ENCODE data around the gene BAHD1.
"Not testable (repeated sequence)": the region's sequence is repeated elsewhere in the genome, so short reads cannot be mapped to it uniquely, and the experiment has no call there.

Gene BAHD1

GRCh38 chr15:40448354-40448753, 7.6 kb downstream of the BAHD1 start:
- no peak for DNase-seq

- no peak for DNase-seq
These were observed 8.5 kb downstream of the BAHD1 start for GRCh38 chr15:40449275-40449674.

GRCh38 chr15:40450047-40450446, 9.3 kb downstream of the BAHD1 start:
- no peak for DNase-seq

DNA sequence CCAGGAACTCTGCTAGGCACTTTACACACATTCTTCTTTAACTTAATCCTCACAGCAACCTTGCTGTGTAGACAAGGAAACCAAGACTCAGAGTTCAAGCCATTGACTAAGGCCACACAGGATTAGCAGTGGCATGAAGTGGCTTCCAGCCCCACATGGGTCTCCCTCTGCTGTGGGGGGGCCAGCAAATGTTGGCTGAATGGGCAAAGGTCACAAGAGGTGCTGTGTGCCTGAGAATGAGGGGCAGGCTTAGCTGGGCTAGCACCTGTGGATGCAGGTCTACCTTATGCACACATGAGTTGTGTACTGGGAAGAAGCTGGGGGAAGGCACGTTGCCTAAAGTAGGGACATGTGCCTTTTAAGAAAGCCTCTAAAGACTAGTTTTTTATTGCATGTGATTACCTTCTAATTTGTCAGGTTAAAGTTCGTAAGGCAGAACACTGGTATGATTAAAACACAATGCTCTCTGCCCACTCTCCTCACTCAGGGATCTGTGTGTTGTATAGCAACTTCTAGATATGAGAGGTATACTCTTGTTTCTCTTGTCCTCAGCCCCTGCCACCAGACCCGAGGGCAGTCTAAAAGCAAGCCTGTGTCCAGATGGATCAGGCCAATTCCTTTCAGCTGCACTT, 10.9 kb downstream of the BAHD1 start:
- no peak for DNase-seq

DNA sequence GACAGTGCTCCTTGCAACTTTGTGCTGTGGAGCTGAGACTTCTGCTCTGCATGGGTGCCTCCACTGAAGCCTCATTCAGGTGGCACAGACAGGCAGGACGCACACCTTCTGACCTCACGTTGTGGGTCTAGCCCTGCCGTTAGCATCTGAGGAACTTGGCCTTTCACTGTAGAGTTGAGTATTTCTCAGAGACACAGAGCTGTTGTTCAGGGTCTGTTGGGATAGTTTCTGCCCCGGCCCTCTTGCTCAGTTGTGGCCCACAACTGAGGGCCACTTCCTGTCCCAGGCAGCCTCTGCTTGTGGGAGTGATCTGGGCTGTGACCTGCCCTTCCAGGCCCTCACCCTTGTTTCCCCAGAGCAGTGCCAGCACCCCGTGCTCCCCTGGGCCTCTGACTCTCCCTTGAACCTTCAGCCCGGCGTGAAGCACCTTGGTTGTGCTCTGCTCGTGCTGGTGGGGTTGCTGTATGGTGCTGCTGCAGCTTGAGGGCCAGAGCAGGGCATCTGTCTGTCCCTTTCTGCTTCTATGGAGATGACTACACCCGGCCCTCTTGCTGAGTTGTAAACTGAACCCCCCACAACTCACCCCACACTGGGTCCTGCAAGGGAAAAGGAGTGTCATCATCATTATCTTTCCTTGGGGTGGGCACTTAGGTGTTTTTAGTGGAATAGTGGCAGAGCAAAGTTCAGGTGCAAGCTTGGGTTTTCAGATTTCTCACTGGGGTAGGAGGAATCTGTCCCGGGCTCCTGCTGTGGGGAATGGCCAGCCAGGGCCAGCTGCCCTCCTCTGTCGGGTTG, 11.7 kb downstream of the BAHD1 start:
- DNase-seq, result no peak

DNA sequence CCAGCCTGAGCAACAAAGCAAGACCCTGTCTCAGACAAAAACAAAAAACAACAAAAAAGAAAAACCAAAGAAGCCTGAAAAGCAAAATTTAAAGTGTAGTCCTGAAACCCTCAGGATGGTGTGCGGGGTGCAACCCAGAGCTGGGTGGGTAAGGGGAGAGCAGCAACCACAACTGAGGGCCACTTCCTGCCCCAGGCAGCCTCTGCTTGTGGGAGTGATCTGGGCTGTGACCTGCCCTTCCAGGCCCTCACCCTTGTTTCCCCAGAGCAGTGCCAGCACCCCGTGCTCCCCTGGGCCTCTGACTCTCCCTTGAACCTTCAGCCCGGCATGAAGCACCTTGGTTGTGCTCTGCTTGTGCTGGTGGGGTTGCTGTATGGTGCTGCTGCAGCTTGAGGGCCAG, 13.2 kb downstream of the BAHD1 start:
- not testable (repeated sequence) for DNase-seq

- no peak for DNase-seq
These were observed 14.2 kb downstream of the BAHD1 start for GRCh38 chr15:40454904-40455391.

- no peak for DNase-seq
These were observed 15.6 kb downstream of the BAHD1 start for GRCh38 chr15:40456299-40456712.

DNA sequence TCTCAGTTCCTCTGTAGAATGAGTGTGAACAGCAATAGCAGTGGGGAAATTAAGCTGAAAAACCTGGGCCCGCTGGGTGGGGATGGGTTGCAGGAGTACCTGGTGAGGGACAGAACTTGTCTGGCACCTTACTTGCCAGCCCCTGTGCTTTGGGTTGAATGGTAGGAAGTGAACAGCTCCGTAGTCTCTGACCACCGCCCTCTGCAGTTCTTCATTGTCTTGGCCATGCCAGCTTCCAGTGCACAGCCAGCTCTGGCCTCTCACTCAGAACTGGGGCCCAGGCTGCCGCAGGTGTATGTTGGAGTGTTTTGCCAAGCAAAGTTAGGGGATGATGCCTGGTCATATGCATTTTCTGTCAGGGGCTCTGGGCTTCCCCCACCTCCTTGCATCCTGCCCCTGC, 16.0 kb downstream of the BAHD1 start:
- DNase-seq, result no peak

- no peak for DNase-seq
These were observed 18.0 kb downstream of the BAHD1 start for GRCh38 chr15:40458495-40459371.

DNA sequence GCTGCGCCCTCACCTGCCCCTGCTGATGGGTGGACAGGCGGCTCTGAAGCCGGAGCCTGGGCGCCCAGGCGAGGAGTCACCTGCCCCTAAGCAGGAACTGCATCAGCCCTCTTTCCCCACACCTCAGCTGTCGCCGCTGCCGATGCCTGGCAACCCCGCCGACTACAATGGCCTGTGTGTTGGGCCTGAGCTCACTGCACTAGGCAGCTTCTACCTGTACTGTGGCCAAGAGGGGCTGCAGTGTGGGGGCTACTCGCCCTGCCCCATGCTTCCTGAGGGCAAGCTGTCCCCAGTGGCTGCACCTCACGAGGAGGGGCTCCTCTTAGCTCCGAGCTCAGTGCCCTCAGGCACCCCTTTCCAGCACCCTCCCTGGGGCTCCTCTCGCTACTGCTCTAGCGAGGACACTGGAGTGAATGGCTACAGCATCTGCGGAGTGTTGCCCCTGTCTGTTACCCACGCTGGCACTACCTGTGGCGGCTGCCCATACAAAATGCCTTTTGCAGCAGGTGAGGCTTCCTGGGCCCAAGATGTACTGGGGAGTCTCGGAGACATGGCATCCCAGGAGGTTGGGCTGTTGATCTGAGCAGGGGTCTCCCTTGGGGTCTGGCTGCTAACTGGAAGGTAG, 18.8 kb downstream of the BAHD1 start:
- DNase-seq, result no peak

GRCh38 chr15:40460404-40460803, 19.7 kb downstream of the BAHD1 start:
- DNase-seq, result no peak

GRCh38 chr15:40461958-40462357, 21.2 kb downstream of the BAHD1 start:
- DNase-seq, result no peak

GRCh38 chr15:40463279-40463678, 22.5 kb downstream of the BAHD1 start:
- no peak for DNase-seq

DNA sequence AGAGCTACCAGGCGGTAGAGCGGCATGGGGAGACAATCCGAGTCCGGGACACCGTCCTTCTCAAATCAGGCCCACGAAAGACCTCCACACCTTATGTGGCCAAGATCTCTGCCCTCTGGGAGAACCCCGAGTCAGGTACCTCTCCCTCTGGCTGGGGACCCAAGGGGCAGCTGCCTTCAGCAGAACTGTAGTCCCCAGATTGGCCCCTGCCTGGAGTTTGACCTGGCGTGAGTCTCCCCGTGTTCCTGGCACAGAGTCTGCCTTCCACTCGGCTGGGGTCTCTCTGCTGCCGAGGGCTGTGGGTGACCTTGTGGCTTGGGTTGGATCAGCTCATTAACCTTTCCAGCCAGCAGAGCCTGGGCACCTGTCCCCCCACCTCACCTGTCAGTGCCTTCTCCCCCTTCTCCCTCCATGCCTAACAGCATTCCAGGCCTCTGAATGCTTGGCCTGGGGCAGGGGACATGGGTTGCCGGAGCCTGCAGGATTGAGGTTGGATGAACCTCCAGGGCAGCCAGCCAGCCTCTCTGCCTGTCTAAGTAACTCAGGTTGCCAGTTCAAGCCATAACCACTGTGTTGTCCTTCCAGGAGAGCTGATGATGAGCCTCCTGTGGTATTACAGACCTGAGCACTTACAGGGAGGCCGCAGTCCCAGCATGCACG, 23.3 kb downstream of the BAHD1 start:
- no peak for DNase-seq

- DNase-seq, result no peak
These were observed 23.9 kb downstream of the BAHD1 start for GRCh38 chr15:40464595-40465185.

DNA sequence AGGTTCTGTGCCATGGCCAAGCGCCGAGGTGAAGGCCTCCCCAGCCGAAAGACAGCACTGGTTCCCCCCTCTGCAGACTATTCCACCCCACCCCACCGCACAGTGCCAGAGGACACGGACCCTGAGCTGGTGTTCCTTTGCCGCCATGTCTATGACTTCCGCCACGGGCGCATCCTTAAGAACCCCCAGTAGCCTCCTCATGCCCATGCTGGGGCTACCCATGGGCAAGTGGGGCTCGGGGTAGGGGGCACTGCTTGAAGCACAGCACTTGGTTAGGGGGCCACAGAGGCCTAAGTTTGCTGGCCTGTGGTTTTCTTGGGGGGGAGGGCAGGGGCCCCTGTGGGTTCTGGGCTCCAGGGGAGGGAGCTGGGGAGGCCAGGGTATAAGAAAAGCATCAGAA, 25.2 kb downstream of the BAHD1 start:
- no peak for DNase-seq

- DNase-seq, result no peak
These were observed 25.9 kb downstream of the BAHD1 start for GRCh38 chr15:40466426-40467260.

- no peak for DNase-seq
These were observed 26.5 kb downstream of the BAHD1 start for GRCh38 chr15:40467261-40467615.

DNA sequence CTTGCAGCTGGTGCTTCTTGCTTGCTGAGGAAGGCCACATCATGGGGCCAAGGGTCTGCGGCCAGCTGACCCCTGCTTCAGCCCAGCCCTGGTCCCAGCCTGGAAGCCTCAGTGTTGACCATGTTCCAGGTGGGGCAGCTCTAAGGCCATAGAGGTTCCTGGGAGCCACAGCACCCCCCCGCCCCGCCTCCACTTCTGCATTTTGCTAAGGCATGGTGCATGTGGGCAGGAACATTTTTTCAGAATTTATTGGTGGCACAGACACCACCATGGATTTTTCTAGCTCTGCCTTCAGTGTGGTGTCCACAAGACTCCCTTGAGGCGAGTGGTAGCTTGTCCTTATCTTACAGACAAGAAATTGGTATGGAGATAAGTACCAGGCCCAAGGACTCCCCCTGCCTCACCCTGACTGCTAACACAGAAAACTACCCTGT, 28.2 kb downstream of the BAHD1 start:
- no peak for DNase-seq

DNA sequence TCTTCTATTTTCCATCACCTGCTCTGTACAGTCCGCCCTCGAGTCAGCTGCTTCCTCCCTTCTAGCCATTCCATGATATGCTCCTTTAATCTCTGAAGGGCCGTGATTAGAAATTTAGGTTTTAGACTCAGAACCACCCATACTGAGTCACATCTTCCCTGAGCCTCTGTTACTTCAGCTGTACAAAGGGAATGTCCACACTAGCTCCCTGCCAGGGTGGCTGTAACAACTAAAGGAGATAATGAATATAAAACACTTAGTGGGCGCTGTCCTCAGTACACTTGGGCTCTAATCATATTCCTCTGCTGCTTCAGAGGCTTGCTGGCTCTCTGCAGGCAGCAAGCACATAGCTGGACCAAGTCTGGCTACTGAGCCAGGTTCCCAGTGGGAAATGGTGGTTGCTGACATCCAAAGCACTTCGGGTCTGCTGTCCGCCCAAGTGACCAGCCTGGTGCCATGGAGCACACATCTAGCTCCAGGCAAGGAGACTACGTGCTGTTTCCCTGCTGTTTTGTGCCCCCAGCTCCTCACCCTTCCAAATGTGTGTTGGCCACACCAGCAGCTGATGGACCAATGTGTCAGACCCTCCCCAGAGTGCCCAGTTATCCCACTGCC, 29.1 kb downstream of the BAHD1 start:
- DNase-seq, result no peak
